Measurements from ENCODE around the gene ATP8A2. TPM values are rescaled to one million over a fixed set of nuclear protein-coding genes. Genes with fewer than 3 reads are reported as not detected.
"Not testable (repeated sequence)": the region's sequence is repeated elsewhere in the genome, so short reads cannot be mapped to it uniquely, and the experiment has no call there.

Gene ATP8A2
- total RNA-seq, 4 donors from 2014 or later, result not detected

DNA sequence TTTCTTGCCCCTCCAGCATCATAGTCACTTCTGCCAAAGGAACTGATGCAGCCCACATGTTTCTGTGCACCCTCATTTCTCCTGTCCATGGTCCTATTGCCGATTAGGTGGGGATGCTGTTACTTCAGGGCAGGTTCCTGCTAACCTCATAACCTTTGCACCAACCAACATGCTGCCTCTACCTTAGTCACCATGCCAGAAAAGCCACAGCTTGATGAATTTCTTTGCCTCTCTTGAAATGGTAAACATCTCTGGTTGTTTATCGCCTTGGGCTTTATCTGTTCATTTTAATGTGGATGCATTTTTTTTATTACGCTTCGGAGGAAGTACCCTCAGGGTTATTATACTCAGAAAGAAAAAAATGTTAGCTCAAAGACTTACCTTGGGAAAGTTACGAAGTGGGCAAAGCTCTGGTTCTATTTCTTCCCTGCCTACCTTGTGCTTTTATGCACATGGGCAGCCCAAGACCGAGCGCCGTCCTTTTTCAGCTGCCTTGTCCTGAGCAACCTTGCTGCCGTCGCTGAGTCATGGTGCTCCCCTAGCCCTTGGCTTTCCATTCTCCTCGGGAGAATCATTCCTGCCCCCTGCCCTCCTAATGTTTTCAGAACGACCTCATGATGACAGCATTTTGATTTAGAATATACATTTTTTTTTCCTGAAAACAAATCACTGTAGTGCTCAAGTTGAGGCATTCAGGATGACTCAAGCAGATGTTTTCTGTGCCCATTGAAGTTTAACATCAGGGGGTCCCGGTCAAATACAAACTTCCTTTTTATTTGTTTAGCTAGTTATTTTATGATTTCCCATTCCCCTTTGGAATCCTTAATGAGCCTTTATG lies 400.1 kb downstream of the ATP8A2 start:
- Histone ChIP-seq H3K27ac (no peak overlapping the region), H3K36me3 (no peaks in the 10 kb centered on the region), H3K4me3 (no peak overlapping the region), H3K4me1 (peaks cover 4 to 10% of the 10 kb centered on the region in 2 donors), H3K9me3 (no peaks in the 10 kb centered on the region), H3K27me3 (no peaks in the 10 kb centered on the region)
- no peak for TF ChIP-seq POLR2A (IDR thresholded peaks at IDR 0.05)
- TF ChIP-seq, protein P1, sequence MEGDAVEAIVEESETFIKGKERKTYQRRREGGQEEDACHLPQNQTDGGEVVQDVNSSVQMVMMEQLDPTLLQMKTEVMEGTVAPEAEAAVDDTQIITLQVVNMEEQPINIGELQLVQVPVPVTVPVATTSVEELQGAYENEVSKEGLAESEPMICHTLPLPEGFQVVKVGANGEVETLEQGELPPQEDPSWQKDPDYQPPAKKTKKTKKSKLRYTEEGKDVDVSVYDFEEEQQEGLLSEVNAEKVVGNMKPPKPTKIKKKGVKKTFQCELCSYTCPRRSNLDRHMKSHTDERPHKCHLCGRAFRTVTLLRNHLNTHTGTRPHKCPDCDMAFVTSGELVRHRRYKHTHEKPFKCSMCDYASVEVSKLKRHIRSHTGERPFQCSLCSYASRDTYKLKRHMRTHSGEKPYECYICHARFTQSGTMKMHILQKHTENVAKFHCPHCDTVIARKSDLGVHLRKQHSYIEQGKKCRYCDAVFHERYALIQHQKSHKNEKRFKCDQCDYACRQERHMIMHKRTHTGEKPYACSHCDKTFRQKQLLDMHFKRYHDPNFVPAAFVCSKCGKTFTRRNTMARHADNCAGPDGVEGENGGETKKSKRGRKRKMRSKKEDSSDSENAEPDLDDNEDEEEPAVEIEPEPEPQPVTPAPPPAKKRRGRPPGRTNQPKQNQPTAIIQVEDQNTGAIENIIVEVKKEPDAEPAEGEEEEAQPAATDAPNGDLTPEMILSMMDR (IDR thresholded peaks at IDR 0.05 in 4 of 5, conservative IDR thresholded peaks at IDR 0.05 in 1 of 5), result no peak
- intact Hi-C loops (cut with DNase I; ENCODE audit: low total_unique reads), result no loop called here
- DNase-seq (no peak), ATAC-seq (no peak)
- in situ Hi-C loops (cut with MboI; ENCODE audit: low sequenced_read_pairs in 4 of 4), result no loop called here

DNA sequence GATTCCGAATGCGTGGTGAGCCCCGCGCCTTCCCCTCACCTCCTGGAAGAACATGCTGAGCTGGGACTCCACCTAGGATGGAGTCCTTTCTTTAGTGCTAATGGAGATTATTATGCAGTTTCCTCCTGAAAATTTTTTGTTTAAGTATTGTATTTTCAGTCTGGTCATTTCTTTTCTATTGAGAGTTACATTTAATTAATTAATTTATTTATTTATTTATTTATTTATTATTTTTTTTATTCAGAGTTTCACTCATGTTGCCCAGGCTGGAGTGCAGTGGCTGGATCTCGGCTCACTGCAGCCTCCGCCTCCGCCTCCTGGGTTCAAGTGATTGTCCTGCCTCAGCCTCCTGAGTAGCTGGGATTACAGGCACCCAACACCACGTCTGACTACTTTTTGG lies 400.8 kb downstream of the ATP8A2 start:
- H3K27me3 ChIP-seq; intact Hi-C loops (cut with DNase I; ENCODE audit: low total_unique reads); DNase-seq; H3K36me3 ChIP-seq; H3K27ac ChIP-seq; in situ Hi-C loops (cut with MboI; ENCODE audit: low sequenced_read_pairs in 4 of 4); ATAC-seq; H3K9me3 ChIP-seq; H3K4me3 ChIP-seq: not testable (repeated sequence)
- H3K4me1 ChIP-seq, result peaks cover 4 to 11% of the 10 kb centered on the region in 2 donors

DNA sequence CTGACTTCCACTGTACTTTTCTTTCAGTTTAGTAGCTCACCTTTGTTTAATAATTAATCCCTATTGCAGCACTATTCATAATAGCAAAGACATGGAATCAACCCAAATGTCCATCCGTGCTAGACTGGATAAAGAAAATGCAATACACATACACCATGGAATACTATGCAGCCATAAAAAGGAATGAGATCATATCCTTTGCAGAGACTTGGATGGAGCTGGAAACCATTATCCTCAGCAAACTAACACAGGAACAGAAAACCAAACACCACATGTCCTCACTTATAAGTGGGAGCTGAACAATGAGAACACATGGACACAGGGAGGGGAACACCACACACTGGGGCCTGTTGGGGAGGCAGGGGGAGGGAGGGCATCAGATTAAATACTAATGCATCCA lies 402.3 kb downstream of the ATP8A2 start:
- DNase-seq; intact Hi-C loops (cut with DNase I; ENCODE audit: low total_unique reads); H3K27ac ChIP-seq; H3K36me3 ChIP-seq; ATAC-seq; in situ Hi-C loops (cut with MboI; ENCODE audit: low sequenced_read_pairs in 4 of 4); H3K4me3 ChIP-seq; H3K27me3 ChIP-seq; H3K9me3 ChIP-seq: not testable (repeated sequence)
- H3K4me1 ChIP-seq, result peaks cover 11 to 17% of the 10 kb centered on the region in 2 donors

DNA sequence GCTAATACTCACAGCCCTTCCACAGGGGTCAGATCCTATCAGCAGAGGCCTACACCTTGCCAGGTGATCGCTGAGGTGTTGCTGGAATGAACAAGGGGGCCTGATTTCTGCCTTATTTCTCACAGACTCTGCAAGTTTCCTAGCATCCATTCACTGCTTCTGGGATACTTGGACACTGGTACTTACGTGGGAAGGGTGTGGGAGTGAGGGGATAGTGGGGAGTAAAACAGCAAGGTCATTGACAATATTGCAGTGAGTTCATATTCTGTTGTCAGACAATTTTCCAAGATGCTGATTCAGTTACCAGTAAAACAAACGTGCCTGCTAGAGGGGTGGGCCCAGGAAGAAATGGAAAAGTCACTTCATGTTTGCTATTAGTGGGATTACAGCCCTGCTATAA lies 403.5 kb downstream of the ATP8A2 start:
- H3K27ac ChIP-seq, result no peak overlapping the region
- H3K9me3 ChIP-seq, result no peaks in the 10 kb centered on the region
- DNase-seq (no peak), ATAC-seq (no peak)
- H3K4me3 ChIP-seq, result no peak overlapping the region
- H3K36me3 ChIP-seq, result no peaks in the 10 kb centered on the region
- H3K27me3 ChIP-seq, result no peaks in the 10 kb centered on the region
- in situ Hi-C loops (cut with MboI; ENCODE audit: low sequenced_read_pairs in 4 of 4), result no loop called here
- intact Hi-C loops (cut with DNase I; ENCODE audit: low total_unique reads), result no loop called here
- peaks cover 11 to 17% of the 10 kb centered on the region in 2 donors for H3K4me1 ChIP-seq
- TF ChIP-seq POLR2A (IDR thresholded peaks at IDR 0.05), result no peak
- TF ChIP-seq, protein P1 (IDR thresholded peaks at IDR 0.05 in 4 of 5, conservative IDR thresholded peaks at IDR 0.05 in 1 of 5), result no peak

DNA sequence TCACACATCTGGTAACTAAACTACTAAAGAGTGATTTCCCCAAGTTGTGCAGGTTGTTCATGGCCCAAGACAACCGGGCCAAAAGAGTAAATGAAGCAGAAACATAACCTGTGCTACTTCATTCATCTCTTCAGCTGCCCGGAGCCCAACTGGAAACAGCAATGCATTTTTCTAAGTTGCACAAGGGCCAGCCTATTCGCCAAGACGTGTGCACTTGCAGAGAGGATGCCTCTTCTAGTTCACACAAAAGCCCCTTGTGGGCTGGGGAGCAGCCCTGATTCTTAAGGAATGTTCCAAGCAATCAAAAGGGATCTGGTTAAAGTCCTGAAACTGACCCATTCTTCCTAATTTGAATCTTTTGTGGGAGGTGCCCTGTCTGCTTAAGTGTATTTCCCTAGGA lies 404.2 kb downstream of the ATP8A2 start:
- in situ Hi-C loops (cut with MboI; ENCODE audit: low sequenced_read_pairs in 4 of 4), result no loop called here
- DNase-seq, result no peak
- Histone ChIP-seq H3K4me3 (no peak overlapping the region), H3K36me3 (no peaks in the 10 kb centered on the region), H3K27me3 (no peaks in the 10 kb centered on the region), H3K4me1 (peaks cover 11 to 17% of the 10 kb centered on the region in 2 donors), H3K9me3 (no peaks in the 10 kb centered on the region), H3K27ac (no peak overlapping the region)
- intact Hi-C loops (cut with DNase I; ENCODE audit: low total_unique reads), result no loop called here
- ATAC-seq, result no peak
- TF ChIP-seq POLR2A (IDR thresholded peaks at IDR 0.05), result no peak
- TF ChIP-seq, protein P1 (IDR thresholded peaks at IDR 0.05 in 4 of 5, conservative IDR thresholded peaks at IDR 0.05 in 1 of 5), result no peak
